PC-3 (cell line): ENCODE results near the gene FGF18.

Experiments used
- EZH2 ChIP-seq: fragments of 300-600 bp; sonication (generic); IDR thresholded peaks from one replicate; pipeline ENCODE4 v1.6.1; 2017; ENCODE audit warnings: antibody characterized with exemption, mild to moderate bottlenecking, low read length; ENCODE audit not compliant: unreplicated experiment
- EZH2phosphoT487 ChIP-seq: fragments of 300-600 bp; sonication (generic); IDR thresholded peaks from 2 replicates; pipeline ENCODE4 v1.6.1; 2018; ENCODE audit warnings: mild to moderate bottlenecking, antibody characterized with exemption, low read length, borderline replicate concordance
- TF ChIP-seq, protein P1 (sequence below): fragments of 300-600 bp; sonication (generic); conservative IDR thresholded peaks from 2 replicates; pipeline ENCODE4 v1.5.1; 2017; ENCODE audit warnings: antibody characterized with exemption, low read depth, mild to moderate bottlenecking, low read length

DNA sequence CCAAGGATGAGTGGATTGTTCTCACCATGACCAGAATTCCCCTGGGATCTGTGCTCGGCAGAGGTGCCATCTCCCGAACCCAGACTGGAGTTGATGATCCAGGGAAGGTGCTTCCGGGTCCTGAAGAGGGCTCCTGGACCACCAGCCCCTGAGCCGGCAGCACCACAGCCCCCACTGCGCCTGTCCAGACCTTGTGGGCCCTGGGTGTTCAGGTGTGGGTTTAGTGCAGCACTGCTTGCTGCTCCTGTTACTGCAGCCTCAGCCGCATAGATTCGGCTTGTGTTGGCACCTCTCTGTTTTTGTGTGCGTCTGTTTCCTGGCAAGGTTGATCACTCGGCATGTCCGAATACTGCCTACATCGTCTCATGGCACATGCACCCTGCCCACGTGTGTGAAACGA, 48.1 kb upstream of the FGF18 start:
- no peak for TF ChIP-seq EZH2phosphoT487
- TF ChIP-seq EZH2: no peak
- TF ChIP-seq, protein P1, sequence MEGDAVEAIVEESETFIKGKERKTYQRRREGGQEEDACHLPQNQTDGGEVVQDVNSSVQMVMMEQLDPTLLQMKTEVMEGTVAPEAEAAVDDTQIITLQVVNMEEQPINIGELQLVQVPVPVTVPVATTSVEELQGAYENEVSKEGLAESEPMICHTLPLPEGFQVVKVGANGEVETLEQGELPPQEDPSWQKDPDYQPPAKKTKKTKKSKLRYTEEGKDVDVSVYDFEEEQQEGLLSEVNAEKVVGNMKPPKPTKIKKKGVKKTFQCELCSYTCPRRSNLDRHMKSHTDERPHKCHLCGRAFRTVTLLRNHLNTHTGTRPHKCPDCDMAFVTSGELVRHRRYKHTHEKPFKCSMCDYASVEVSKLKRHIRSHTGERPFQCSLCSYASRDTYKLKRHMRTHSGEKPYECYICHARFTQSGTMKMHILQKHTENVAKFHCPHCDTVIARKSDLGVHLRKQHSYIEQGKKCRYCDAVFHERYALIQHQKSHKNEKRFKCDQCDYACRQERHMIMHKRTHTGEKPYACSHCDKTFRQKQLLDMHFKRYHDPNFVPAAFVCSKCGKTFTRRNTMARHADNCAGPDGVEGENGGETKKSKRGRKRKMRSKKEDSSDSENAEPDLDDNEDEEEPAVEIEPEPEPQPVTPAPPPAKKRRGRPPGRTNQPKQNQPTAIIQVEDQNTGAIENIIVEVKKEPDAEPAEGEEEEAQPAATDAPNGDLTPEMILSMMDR: no peak
